WI38 (cell line): ENCODE results near the gene CSRNP3.

Experiments
- H3K4me3 ChIP-seq: 2 replicates; pipeline ENCODE4 v1.5.1; 2011; ENCODE audit warnings: low read depth, mild to moderate bottlenecking, control low read depth, low read length
- CTCF ChIP-seq: IDR thresholded peaks from 2 replicates; pipeline ENCODE4 v1.5.1; 2012; ENCODE audit warnings: low read depth, mild to moderate bottlenecking, control low read depth, low read length

The CSRNP3 gene

GRCh38 chr2:165636959-165637358 lies 167.5 kb downstream of the CSRNP3 start:
- H3K4me3 ChIP-seq: no peak overlapping the region
- no peak for TF ChIP-seq CTCF

- H3K4me3 ChIP-seq: no peak overlapping the region
Observed at GRCh38 chr2:165637396-165637795, 167.9 kb downstream of the CSRNP3 start.

GRCh38 chr2:165639504-165639903 lies 170.0 kb downstream of the CSRNP3 start:
- TF ChIP-seq CTCF: no peak
- H3K4me3 ChIP-seq: no peak overlapping the region

More at GRCh38 chr2:165637396-165637795, 167.9 kb downstream of the CSRNP3 start:
- TF ChIP-seq CTCF: no peak

- no peak for TF ChIP-seq CTCF
Observed at GRCh38 chr2:165640247-165640929, 170.9 kb downstream of the CSRNP3 start.

GRCh38 chr2:165645930-165646831 lies 176.7 kb downstream of the CSRNP3 start:
- no peak for TF ChIP-seq CTCF
- H3K4me3 ChIP-seq: no peak overlapping the region

More at GRCh38 chr2:165640247-165640929, 170.9 kb downstream of the CSRNP3 start:
- no peak overlapping the region for H3K4me3 ChIP-seq

- TF ChIP-seq CTCF: no peak
Observed at GRCh38 chr2:165647409-165647808, 177.9 kb downstream of the CSRNP3 start.

GRCh38 chr2:165648801-165649200 lies 179.3 kb downstream of the CSRNP3 start:
- TF ChIP-seq CTCF: no peak
- H3K4me3 ChIP-seq: no peak overlapping the region

More at GRCh38 chr2:165647409-165647808, 177.9 kb downstream of the CSRNP3 start:
- H3K4me3 ChIP-seq: no peak overlapping the region
